Measurements from ENCODE around the gene NFYC.

The NFYC gene

DNA sequence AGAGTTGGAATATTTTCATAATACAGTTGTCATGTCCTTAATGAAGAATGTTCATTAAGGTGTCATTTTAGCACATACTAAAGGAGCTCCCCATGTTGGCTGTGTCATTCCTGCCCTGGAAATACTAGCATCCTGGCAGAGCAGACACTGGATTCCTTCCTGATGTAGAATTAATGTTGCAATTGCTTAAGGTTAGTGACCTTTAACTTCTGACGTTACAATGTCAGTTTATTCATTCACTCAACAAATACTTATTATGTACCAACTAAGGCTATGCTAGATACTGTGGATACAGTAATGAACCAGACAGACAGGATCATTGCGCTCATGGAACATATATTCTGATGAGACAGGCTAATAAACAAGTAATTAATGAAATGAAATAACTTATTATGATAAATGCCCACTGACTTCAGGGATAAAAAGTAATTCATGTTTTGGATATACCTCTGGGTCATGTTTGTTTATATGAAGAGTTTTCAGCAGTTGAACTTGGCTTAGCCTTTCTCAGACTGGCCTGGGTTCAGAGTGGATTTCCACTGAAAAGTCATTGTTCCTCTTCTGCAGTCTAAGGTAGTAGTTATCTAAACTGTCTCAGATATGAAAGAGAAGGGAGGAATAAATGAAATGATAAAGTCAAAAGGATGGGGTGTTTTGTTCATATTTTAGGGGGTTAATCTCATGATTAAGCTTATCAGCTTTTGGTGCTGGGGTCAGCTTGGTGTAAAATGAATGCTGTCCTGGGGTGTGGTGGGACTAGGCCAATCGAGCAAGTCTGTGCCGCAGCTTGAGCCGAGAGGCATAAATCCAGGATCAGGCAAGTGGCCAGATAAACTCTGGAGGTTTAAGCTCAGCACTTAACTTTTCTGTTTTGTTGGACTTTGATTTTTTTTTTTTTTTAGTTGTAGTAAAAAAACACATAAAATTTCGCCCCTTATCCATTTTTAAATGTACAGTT lies 48.8 kb downstream of the NFYC start:
- no peak for DNase-seq

DNA sequence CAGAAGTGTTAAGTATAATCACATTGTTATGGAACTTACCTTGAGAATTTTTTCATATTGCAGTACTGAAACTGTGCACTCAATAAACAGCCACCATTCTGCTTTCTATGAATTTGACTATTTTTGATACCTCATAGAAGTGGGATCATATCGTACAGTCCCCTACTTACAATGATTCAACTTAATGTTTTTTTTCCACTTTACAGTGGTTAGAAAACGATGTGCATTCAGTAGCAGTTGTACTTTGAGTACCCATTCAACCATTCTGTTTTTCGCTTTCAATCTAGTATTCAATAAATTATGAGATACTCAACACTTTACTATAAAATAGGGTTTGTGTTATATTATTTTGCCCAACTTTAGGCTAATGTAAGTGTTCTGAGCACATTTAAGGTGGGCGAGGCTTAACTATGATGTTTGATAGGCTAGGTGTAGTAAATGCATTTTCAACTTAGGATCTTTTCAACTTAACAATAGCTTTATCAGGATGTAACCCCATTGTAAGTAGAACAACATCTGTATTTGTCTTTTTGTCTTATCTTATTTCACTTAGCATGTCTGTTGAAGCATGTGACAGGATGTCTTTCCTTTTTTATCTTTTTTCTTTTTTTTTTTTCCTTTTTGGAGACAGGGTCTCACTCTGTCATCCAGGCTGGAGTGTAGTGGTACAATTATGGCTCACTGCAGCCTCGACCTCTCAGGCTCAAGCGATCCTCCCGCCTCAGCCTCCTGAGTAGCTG lies 49.7 kb downstream of the NFYC start:
- no peak for DNase-seq

DNA sequence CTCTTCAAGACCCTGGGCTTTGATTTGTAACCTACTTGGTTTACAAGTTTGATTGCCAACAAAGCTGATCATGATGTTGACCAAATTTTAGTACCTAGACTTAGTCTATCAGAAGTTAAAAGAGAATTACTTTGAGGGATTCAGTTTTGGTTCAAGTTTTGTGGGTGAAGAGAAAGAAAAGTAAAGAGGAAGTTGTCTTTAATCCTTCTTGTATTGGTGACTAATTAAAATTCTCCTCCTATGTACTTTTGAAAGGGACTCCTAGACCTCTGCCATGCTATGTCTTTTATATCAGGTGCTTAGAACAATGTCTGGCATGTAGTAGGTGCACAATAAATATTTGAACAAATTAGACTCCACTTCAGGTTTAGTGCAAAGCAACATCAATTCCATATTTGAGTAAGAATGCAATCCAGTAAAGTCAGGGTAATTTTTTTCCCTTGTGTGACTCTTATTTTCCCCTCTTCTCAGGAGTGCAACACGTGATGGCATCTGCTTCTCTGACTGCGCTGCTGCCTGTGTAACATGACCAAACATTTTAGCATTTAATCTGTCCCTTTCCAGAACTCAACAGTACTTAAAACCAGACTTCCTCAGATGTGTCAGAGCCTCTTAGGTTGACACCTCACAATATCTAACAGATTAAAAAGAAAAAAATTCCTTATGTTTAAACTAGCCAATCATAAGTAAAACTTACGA lies 51.0 kb downstream of the NFYC start:
- DNase-seq, result no peak

DNA sequence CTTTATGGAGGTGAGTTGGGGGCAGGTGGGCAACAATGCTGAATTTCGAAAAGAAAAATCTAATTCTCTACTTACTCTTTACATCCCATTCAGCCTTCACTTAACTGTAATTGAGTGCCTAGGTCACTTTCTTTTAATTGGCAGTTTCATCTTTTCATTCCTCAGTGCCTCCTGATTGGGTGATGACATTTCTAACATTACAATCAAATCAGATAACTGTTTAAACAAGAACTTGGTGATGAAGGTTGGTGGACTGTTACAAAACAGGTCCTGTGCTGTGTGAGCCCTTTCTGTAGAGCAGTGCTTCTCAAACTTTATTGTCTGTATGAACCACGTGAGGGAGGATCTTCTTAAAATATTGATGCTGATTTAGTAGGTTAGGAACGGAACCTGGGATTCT lies 51.9 kb downstream of the NFYC start:
- no peak for DNase-seq

DNA sequence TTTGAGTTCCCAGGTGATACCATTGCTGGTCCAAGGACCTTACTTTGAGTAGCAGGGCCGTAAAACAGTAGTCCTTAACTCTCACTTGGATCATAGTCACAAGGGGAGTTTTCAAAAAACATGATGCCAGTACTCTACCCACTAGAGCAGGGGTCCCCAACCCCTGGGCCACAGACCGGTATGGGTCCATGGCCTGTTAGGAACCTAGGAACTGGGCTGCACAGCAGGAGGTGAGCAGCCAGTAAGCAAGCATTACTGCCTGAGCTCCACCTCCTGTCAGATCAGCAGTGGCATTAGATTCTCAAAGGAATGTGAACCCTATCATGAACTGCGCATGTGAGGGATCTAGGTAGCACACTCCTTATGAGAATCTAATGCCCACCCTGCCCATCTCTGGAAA lies 52.4 kb downstream of the NFYC start:
- DNase-seq, result no peak

DNA sequence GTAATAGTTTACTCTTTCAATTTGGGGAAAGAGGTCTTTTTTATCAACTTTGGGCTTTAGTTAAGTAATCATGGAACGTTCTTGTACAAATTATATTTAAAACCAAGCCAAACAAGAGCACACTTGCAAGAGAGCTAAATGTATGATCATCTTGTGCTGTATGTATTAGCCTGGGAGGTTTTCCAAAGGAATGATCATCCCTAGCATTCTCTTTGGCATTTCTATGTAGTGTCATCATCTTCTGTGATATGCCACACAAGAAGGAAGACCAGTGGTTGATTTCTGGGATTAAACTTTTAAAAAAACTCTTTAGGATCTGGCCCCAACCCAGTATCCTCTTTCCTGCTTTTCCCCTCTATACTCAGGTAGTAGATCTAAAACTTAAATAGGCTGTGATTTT lies 53.7 kb downstream of the NFYC start:
- DNase-seq, result no peak

DNA sequence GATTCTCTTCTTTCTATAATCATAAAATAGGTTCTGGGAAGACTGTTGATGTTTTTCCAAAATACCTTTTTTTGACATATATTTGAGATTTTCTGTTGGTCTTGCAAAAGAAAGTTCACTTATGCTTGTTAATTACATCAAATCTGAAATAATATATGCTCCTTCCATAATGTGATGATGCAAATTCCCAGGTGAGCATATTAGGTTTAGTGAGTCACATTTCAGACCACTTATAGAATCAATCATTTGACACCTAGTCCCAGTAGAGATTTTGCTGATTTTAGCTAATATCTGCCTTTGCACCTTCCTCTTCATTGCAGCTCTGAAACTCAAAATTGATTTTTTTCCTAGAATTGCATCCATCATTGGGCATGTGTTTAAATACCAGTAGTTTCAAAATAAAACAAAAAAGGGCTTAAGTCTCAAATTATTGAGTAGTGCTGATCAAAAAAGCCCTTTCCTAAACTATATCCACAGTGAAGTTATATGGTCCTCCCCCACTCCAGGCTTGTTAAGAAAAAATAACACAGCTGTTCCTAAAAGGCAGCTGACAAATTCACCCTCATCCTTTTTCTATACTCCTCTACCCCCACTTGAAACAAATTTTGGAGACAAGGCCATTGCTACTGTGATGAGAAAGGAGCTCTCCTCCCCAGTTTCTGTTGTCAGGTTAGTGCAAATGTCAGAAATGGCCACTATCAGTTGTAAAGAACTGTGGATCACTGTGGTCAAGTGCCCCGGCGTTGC lies 55.0 kb downstream of the NFYC start:
- no peak for DNase-seq

DNA sequence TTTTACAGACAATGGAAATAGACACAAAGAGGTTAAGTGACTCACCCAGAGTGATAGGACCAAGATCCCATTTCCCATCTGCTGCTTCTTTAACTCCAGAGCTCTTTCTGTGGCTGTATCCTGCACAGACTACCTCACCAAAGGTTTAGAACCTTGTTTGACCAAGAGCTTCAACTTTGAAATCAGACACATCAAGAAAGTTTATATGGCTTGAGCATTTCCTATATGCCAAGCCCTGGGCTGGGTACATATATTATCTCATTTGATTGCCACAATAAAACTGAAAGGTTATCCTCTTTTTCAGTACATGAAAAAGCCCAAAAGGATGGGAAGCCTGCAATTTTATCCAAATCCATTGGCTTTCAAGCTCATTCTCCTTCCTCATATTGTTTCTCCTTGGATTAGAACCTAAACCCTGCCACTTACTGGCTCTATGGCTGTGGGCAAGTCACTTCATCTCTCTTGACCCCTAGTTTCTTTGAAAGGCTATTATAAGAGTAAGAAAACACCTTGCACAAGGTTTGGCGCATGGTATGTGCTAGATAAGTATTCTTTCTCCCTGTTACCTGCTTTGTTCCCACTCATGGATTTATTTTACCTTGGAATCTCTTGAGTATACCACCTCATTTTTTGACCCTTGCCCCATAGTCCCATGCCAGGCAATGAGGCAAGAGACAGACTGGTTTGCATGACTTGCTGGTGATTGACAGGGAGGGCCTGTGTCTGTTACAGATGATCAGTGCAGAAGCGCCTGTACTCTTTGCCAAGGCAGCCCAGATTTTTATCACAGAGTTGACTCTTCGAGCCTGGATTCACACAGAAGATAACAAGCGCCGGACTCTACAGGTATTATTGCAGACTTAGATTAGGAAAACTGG lies 57.6 kb downstream of the NFYC start:
- no peak for DNase-seq

DNA sequence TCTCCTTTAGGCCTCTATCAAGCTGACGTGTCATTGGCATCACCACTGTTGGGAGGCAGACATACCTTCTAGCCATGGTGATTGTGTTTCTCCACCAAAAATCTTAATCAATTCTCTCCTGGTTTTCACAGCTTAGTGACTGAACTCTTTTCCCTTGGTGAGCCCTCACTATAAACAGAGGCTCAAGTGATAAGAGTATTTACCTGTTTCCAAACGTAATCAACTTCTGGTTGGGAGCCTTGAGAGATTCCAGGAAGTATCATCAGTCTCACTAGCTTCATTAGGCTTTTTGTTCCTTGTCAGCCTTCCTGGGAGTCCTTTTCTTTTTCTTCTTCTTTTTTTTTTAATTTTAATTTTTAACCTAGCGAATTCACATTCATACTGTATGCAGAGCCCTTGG lies 58.3 kb downstream of the NFYC start:
- no peak for DNase-seq

DNA sequence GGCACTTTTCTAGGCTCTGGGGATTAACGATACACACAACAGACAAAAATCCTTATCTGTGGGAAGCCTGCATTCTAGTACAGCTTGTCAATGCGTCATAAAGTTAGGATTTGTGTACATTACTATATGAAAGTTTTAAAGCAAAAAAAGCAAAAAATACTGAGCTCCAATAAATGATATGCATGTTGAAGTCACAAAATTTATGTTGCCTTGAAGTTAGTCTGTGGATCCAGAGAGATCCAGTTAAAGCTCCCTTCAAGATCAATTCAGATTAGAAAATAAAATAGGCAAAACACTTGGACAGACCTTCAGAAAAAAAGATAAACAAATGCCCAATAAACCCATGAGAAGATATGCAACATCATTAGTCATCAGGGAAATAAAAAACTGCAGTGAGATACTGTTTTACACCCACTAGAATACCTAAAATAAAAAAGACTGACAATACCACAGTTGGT lies 59.0 kb downstream of the NFYC start:
- DNase-seq, result no peak

DNA sequence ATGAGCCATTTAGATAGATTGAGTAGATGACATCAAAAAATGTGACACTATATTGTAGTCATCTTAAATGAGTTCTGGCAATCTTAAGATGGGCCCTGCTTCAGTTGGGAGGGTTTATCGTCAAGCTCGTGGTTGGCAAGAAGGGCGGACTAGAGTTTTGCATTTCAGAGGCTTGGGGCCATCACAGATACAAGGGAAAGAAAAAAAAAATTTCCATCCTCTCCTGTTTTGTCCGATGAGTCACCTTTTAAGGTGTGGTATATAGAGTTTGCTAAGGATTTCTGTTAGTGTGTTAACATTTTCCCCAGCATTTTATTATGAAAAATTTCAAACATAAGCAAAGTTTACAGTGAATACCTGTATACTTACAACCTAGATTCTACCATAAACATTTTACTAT lies 60.3 kb downstream of the NFYC start:
- DNase-seq, result no peak

DNA sequence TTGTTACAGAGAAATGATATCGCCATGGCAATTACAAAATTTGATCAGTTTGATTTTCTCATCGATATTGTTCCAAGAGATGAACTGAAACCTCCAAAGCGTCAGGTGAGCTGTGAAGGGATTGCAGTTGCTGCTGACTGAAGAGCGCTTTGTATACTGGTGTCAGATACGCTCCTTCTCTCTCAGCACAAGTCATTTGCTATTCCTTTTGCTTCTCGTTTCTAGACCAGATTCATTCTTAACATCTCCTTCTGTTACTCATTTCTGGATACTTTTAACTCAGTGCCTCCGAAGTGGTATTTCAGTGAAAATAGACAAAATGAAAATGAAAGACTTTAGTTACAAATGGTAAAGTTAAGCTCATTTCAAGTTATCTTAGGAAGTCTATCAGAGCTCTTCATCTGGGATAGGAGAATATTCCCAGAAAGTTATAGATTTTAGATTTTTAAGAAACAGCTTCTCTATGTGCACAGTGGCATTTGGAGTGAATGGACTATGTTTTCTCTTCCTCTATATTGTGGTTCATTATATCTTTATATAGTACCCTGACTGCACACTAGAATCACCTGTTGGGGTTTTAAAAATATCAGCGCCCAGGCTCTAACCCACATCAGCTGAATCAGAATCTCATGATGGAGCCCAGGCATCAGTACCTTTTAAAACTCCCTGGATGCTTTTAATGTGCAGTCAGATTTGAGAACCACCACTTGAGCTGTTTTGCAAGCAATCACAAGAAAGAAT lies 61.8 kb downstream of the NFYC start:
- DNase-seq, result no peak

DNA sequence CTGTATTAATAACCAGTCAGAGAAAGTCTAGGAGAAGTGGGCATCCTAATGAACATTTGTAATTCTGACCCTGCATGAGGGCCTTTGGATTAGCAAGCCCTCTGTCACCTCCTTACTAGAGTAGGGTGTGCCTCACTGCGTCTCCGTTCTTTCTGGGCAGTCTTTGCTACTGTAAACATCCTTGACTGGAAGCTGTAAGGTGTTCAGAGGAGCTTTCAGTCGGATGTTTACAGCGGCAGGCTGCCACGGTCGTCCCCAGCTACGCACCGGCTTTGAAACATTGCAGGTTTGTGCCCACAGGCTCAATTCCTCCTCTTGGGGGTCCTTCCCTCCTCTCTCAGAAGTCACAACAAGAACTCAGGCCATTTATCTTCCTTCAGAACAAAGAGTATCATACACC lies 62.7 kb downstream of the NFYC start:
- no peak for DNase-seq

DNA sequence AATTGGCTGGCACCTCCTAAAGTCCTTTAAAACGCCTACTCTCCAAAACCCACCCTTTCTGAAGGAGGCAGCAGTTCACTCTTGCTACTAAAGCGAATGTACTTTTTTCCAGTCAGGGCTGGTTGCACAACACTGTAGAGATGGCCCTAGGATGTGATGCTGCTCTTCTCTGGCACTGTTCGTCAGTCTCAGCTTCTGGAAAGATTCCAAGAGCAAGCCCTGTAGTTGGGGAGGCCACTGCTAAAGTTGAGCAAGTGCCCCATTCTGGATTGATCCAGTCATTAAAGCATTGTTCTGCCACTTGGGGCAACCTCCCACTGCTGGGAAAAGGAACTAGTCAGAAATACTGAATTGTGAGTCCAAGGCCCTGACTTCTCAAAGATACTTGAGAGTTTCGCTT lies 63.6 kb downstream of the NFYC start:
- DNase-seq, result no peak

DNA sequence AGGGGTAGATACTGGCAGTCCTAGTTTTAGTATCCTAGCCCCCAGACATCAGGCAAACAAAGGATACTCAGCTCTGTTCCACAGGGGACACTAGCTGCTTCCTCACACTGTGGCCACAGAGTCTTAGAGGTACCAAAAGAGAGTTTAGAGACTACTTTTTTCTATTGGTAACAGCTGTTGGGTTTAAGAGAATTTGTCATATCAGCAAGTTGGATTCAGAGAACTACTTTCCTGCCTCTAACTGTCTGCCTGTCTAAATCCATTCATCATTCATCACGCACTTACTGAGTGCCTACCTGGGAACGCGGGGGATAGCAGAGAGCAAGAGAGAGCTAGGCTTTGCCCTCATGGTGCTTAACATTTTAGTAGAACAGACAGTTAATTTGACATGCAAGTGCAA lies 65.0 kb downstream of the NFYC start:
- DNase-seq, result no peak

DNA sequence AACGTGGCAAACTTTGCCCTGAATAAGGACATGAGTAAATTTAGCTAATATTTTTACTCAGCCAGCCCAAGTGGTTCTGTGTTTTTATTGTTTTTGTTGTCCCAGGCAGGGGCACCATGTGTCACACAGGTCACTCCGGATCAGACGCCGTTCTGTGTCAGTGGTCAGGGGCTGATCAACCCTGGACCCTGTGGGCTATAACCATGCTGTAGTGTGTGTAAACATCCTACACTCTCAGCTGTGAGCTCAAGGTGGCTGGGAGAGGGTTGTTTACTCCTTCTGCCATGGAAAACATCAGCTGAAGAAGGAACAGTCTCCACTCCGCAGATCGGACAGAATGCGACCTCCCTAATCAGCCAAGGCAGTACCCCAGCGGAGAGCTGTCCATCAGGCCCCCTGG lies 65.6 kb downstream of the NFYC start:
- DNase-seq, result no peak

DNA sequence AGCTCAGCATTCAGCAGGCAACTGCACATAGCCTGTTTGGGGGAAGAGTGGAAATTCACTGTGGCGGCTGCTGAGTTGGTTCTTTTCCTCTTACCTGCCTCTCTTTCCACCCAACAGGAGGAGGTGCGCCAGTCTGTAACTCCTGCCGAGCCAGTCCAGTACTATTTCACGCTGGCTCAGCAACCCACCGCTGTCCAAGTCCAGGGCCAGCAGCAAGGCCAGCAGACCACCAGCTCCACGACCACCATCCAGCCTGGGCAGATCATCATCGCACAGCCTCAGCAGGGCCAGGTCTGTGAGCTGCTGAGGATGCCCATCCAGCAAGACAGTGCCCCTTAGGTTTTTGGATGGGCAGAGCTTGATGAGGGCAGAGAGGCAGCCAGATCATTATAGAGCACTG lies 66.5 kb downstream of the NFYC start:
- no peak for DNase-seq

DNA sequence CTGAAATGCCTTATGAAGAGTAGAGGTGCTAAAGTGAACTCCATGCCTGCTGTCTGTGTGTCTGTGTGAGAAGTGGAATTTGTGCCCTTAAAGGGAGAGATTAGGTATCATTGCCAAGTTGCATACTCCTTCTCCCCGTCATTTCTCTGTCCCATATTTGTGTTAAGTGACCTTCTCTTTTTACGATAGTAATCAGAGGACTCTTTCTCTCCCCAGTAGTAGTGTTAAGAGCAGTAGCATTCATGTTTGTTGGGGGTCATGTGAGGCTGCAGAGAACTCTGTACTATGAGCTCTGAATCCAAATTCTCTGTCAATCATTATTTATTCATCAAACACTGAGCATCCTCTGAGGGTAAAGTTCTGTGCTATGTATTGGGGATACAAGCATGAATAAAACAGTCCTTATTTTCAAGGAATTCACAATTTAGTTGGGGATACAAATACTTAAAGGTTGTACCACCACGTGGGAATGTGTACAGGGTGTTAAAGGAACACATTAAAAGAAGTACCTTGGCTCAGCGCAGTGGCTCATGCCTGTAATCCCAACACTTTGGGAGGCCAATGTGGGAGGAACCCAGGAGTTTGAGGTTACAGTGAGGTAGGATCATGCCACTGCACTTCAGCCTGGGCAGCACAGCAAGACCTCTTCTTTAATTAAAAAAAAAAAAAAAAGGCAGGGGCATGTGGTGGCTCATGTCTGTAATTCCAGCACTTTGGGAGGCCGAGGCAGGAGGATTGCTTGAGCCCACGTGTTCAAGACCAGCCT lies 67.3 kb downstream of the NFYC start:
- DNase-seq, result no peak

DNA sequence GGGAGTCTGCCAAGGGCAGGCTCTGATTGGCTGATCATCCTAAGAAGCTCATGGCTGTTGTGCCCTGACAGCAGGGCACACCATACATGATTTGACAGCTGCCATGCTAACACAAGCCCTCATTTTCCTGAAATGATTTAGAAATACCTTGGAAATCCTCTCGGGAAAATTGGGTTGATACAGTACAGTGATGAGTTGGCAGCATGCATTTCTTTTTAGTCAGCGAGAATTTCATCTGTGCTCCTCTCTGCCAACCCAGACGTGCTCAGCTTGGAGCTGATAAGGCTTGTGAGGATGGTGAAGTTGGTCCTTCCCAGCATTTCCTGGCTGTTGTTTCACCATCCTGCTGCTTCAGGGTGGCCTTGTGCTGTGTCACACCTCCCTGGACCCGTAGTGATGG lies 69.5 kb downstream of the NFYC start:
- no peak for DNase-seq

All from hippocampal formation (tissue), 2 donors.